DND-41 (cell line): Measurements from ENCODE around the gene MIPEP.

Experiments
- ATAC-seq: fragments of 200-7000 bp; cut with Tn5 transposase; 3 replicates; pipeline ENCODE4 v1.9.1; 2021; ENCODE audit warnings: low read depth; ENCODE audit not compliant: insufficient read depth
- DNase-seq: peaks from one replicate; pipeline ENCODE4 v3.0.0-alpha.2; 2020
- H2AFZ ChIP-seq: 2 replicates; pipeline ENCODE4 v1.6.0; 2012; ENCODE audit warnings: low read depth, low read length
- H3K27ac ChIP-seq: 2 replicates; pipeline ENCODE4 v1.5.1; 2012; ENCODE audit warnings: low read length, inconsistent platforms
- H3K27me3 ChIP-seq: fragments of 200-600 bp; sonication (generic); 2 replicates; pipeline ENCODE4 v1.6.0; 2012; ENCODE audit warnings: low read length, mild to moderate bottlenecking, inconsistent platforms; ENCODE audit not compliant: insufficient read depth, poor library complexity
- H3K36me3 ChIP-seq: 2 replicates; pipeline ENCODE4 v1.5.1; 2012; ENCODE audit warnings: low read length, inconsistent platforms; ENCODE audit not compliant: insufficient read depth
- H3K4me1 ChIP-seq: 2 replicates; pipeline ENCODE4 v1.5.1; 2012; ENCODE audit warnings: mild to moderate bottlenecking, low read length; ENCODE audit not compliant: insufficient read depth
- H3K4me2 ChIP-seq: 2 replicates; pipeline ENCODE4 v1.6.0; 2012; ENCODE audit warnings: mild to moderate bottlenecking, moderate library complexity, low read length, inconsistent platforms; ENCODE audit not compliant: insufficient read depth
- H3K4me3 ChIP-seq, 2 experiments: fragments of 200-600 bp in 1 of 2; shearing (Covaris generic) in 1 of 2; 2 replicates each; pipeline ENCODE4 v1.5.1; 2012 to 2016; ENCODE audit warnings: inconsistent platforms in 2 of 2, low read length in 2 of 2, mild to moderate bottlenecking in 2 of 2, low read depth in 1 of 2, moderate library complexity in 1 of 2
- H3K79me2 ChIP-seq: 2 replicates; pipeline ENCODE4 v1.6.0; 2012; ENCODE audit warnings: low read length, inconsistent platforms; ENCODE audit not compliant: insufficient read depth
- H3K9ac ChIP-seq: 2 replicates; pipeline ENCODE4 v1.6.0; 2012; ENCODE audit warnings: low read depth, mild to moderate bottlenecking, inconsistent platforms, low read length, moderate library complexity
- H3K9me3 ChIP-seq: 2 replicates; pipeline ENCODE4 v1.5.1; 2012; ENCODE audit warnings: low read length, moderate library complexity, mild to moderate bottlenecking, inconsistent platforms; ENCODE audit not compliant: insufficient read depth, severe bottlenecking
- H4K20me1 ChIP-seq: 2 replicates; pipeline ENCODE4 v1.6.0; 2012; ENCODE audit warnings: low read length; ENCODE audit not compliant: insufficient read depth
- CTCF ChIP-seq: IDR thresholded peaks from 2 replicates; pipeline ENCODE4 v1.5.1; 2012; ENCODE audit warnings: borderline replicate concordance, low read length, moderate library complexity, mild to moderate bottlenecking; ENCODE audit not compliant: poor library complexity, severe bottlenecking; ENCODE audit errors: extremely low read depth
- EZH2 ChIP-seq: IDR thresholded peaks from 3 replicates; pipeline ENCODE4 v1.6.1; 2012; ENCODE audit warnings: borderline replicate concordance, low read depth, mild to moderate bottlenecking, moderate library complexity, low read length, inconsistent platforms; ENCODE audit not compliant: severe bottlenecking

MIPEP gene

GRCh38 chr13:23703246-23703860 lies 185.8 kb downstream of the MIPEP start:
- H3K79me2 ChIP-seq = no peaks in the 10 kb centered on the region

GRCh38 chr13:23701636-23702035 lies 187.6 kb downstream of the MIPEP start:
- H3K4me1 ChIP-seq = no peaks in the 10 kb centered on the region
- TF ChIP-seq CTCF (no peak), EZH2 (no peak)
- no peak overlapping the region for H2AFZ ChIP-seq
- no peak overlapping the region for H3K27ac ChIP-seq
- no peaks in the 10 kb centered on the region for H4K20me1 ChIP-seq
- H3K36me3 ChIP-seq = no peaks in the 10 kb centered on the region
- no peak overlapping the region for H3K4me3 ChIP-seq
- no peak overlapping the region for H3K9ac ChIP-seq
- no peak overlapping the region for H3K4me2 ChIP-seq
- ATAC-seq (no peak), DNase-seq (no peak)
- H3K9me3 ChIP-seq = no peaks in the 10 kb centered on the region
- no peaks in the 10 kb centered on the region for H3K79me2 ChIP-seq
- H3K27me3 ChIP-seq = no peaks in the 10 kb centered on the region

More at GRCh38 chr13:23703246-23703860, 185.8 kb downstream of the MIPEP start:
- ATAC-seq (no peak), DNase-seq (no peak)
- no peaks in the 10 kb centered on the region for H3K27me3 ChIP-seq
- H3K9me3 ChIP-seq = no peaks in the 10 kb centered on the region
- TF ChIP-seq EZH2 (no peak), CTCF (no peak)
- no peak overlapping the region for H3K4me2 ChIP-seq
- no peak overlapping the region for H3K9ac ChIP-seq
- H4K20me1 ChIP-seq = no peaks in the 10 kb centered on the region
- no peak overlapping the region for H2AFZ ChIP-seq
- H3K4me1 ChIP-seq = no peaks in the 10 kb centered on the region
- H3K27ac ChIP-seq = no peak overlapping the region
- H3K4me3 ChIP-seq = no peak overlapping the region
- no peaks in the 10 kb centered on the region for H3K36me3 ChIP-seq

GRCh38 chr13:23701186-23701585 lies 188.0 kb downstream of the MIPEP start:
- ATAC-seq (no peak), DNase-seq (no peak)
- Histone ChIP-seq H3K9ac (no peak overlapping the region), H2AFZ (no peak overlapping the region), H4K20me1 (no peaks in the 10 kb centered on the region), H3K27ac (no peak overlapping the region), H3K4me1 (no peaks in the 10 kb centered on the region), H3K79me2 (no peaks in the 10 kb centered on the region), H3K4me2 (no peak overlapping the region), H3K36me3 (no peaks in the 10 kb centered on the region), H3K27me3 (no peaks in the 10 kb centered on the region), H3K9me3 (no peaks in the 10 kb centered on the region), H3K4me3 (no peak overlapping the region)
- TF ChIP-seq CTCF = no peak
- no peak for TF ChIP-seq EZH2
